Hematopoietic multipotent progenitor cell treated with erythropoietin and hydrocortisone succinate and interleukin-3 and kit ligand, for 8 days (in vitro differentiated cells): ENCODE measurements around the gene SC5D.

ENCODE experiments used
- DNase-seq: peaks from one replicate; pipeline ENCODE4 v3.0.0-alpha.2; 2015

The SC5D gene

GRCh38 chr11:121292495-121293287 lies at the start of gene SC5D:
TSS of gene SC5D (plus strand) at chr11:121292771. CDS start at chr11:121303376, 10,605 bp downstream.
- DNase-seq: peak; percentile 92

GRCh38 chr11:121244884-121245283 lies 47.7 kb upstream of the SC5D start:
- no peak for DNase-seq

- no peak for DNase-seq
These were observed 46.4 kb upstream of the SC5D start for GRCh38 chr11:121246021-121246768.

- DNase-seq: no peak
These were observed 45.9 kb upstream of the SC5D start for GRCh38 chr11:121246769-121247035.

- DNase-seq: no peak
These were observed 44.1 kb upstream of the SC5D start for GRCh38 chr11:121248496-121248895.

GRCh38 chr11:121249039-121249663 lies 43.4 kb upstream of the SC5D start:
- DNase-seq: peak; percentile 42

GRCh38 chr11:121250843-121251242 lies 41.7 kb upstream of the SC5D start:
- DNase-seq: no peak

GRCh38 chr11:121253951-121254350 lies 38.6 kb upstream of the SC5D start:
- no peak for DNase-seq

- no peak for DNase-seq
These were observed 37.8 kb upstream of the SC5D start for GRCh38 chr11:121254756-121255155.

GRCh38 chr11:121255473-121256125 lies 37.0 kb upstream of the SC5D start:
- DNase-seq: no peak

- DNase-seq: peak; percentile 90
These were observed 35.3 kb upstream of the SC5D start for GRCh38 chr11:121257289-121257688.

- no peak for DNase-seq
These were observed 34.6 kb upstream of the SC5D start for GRCh38 chr11:121257976-121258375.

GRCh38 chr11:121265586-121265985 lies 27.0 kb upstream of the SC5D start:
- DNase-seq: no peak

- DNase-seq: no peak
These were observed 24.0 kb upstream of the SC5D start for GRCh38 chr11:121268581-121268980.

- DNase-seq: no peak
These were observed 22.4 kb upstream of the SC5D start for GRCh38 chr11:121270001-121270678.

- no peak for DNase-seq
These were observed 18.1 kb upstream of the SC5D start for GRCh38 chr11:121274332-121274991.

GRCh38 chr11:121281698-121282097 lies 10.9 kb upstream of the SC5D start:
- DNase-seq: no peak

- DNase-seq: peak; percentile 63
These were observed 10.2 kb upstream of the SC5D start for GRCh38 chr11:121282386-121282785.

- no peak for DNase-seq
These were observed 9.6 kb upstream of the SC5D start for GRCh38 chr11:121282886-121283502.

GRCh38 chr11:121291319-121291718 lies 1.3 kb upstream of the SC5D start:
- no peak for DNase-seq

GRCh38 chr11:121291896-121292494 lies 576 bp upstream of the SC5D start:
- peak; percentile 21 for DNase-seq

- no peak for DNase-seq
These were observed 670 bp downstream of the SC5D start for GRCh38 chr11:121293288-121293594.
